Osteocyte (in vitro differentiated cells): Measurements from ENCODE around the gene NES. TPM values are rescaled to one million over a fixed set of nuclear protein-coding genes. Genes with fewer than 3 reads are reported as not detected.

Source experiments
- DNase-seq: peaks from one replicate; pipeline ENCODE4 v3.0.0; 2021; ENCODE audit warnings: mixed read lengths; ENCODE audit not compliant: unreplicated experiment; ENCODE audit errors: extremely low spot score
- H3K27ac Mint-ChIP-seq: one replicate; pipeline ENCODE4 v1.8.0; 2021; ENCODE audit warnings: mild to moderate bottlenecking, mixed read lengths; ENCODE audit not compliant: unreplicated experiment
- H3K27me3 Mint-ChIP-seq: one replicate; pipeline ENCODE4 v1.8.0; 2021; ENCODE audit warnings: mixed read lengths; ENCODE audit not compliant: unreplicated experiment
- H3K36me3 Mint-ChIP-seq: one replicate; pipeline ENCODE4 v1.8.0; 2021; ENCODE audit warnings: mixed read lengths; ENCODE audit not compliant: unreplicated experiment
- H3K4me1 Mint-ChIP-seq: one replicate; pipeline ENCODE4 v1.8.0; 2021; ENCODE audit warnings: mixed read lengths; ENCODE audit not compliant: unreplicated experiment
- H3K4me3 Mint-ChIP-seq: one replicate; pipeline ENCODE4 v1.8.0; 2021; ENCODE audit warnings: mild to moderate bottlenecking, moderate library complexity, mixed read lengths; ENCODE audit not compliant: unreplicated experiment
- H3K9me3 Mint-ChIP-seq: one replicate; pipeline ENCODE4 v1.8.0; 2021; ENCODE audit warnings: mixed read lengths; ENCODE audit not compliant: unreplicated experiment
- total RNA-seq: library from RNA; stranded (reverse); gene quantifications from 2 replicates; pipeline ENCODE4 v1.2.1, GENCODE V29; 2021
- TF ChIP-seq, protein P1 (sequence below): fragments of 200-600 bp; sonication (generic); IDR thresholded peaks from 2 replicates; pipeline ENCODE4 v1.5.0; 2021; ENCODE audit warnings: antibody characterized with exemption, mild to moderate bottlenecking, moderate library complexity

The NES gene
- total RNA-seq, 1 donor from 2014 or later: 26.5 TPM

GRCh38 chr1:156692441-156692924, 15.3 kb upstream of the NES start:
- peaks cover 62% of the 10 kb centered on the region for H3K4me1 Mint-ChIP-seq
- no peak overlapping the region for H3K27ac Mint-ChIP-seq
- H3K9me3 Mint-ChIP-seq: no peaks in the 10 kb centered on the region
- peaks cover 4% of the 10 kb centered on the region for H3K27me3 Mint-ChIP-seq
- H3K36me3 Mint-ChIP-seq: no peaks in the 10 kb centered on the region
- TF ChIP-seq, protein P1, sequence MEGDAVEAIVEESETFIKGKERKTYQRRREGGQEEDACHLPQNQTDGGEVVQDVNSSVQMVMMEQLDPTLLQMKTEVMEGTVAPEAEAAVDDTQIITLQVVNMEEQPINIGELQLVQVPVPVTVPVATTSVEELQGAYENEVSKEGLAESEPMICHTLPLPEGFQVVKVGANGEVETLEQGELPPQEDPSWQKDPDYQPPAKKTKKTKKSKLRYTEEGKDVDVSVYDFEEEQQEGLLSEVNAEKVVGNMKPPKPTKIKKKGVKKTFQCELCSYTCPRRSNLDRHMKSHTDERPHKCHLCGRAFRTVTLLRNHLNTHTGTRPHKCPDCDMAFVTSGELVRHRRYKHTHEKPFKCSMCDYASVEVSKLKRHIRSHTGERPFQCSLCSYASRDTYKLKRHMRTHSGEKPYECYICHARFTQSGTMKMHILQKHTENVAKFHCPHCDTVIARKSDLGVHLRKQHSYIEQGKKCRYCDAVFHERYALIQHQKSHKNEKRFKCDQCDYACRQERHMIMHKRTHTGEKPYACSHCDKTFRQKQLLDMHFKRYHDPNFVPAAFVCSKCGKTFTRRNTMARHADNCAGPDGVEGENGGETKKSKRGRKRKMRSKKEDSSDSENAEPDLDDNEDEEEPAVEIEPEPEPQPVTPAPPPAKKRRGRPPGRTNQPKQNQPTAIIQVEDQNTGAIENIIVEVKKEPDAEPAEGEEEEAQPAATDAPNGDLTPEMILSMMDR: no peak
- DNase-seq: no peak
- no peak overlapping the region for H3K4me3 Mint-ChIP-seq

GRCh38 chr1:156691665-156692440, 14.6 kb upstream of the NES start:
- Mint-ChIP-seq H3K27me3 (peaks cover 4% of the 10 kb centered on the region), H3K4me3 (peak overlapping the region; percentile 34), H3K27ac (peak overlapping the region; percentile 59), H3K9me3 (no peaks in the 10 kb centered on the region), H3K4me1 (peaks cover 62% of the 10 kb centered on the region), H3K36me3 (no peaks in the 10 kb centered on the region)
- DNase-seq: no peak
- TF ChIP-seq, protein P1: peak; percentile 20

GRCh38 chr1:156691191-156691590, 14.0 kb upstream of the NES start:
- Mint-ChIP-seq H3K4me3 (no peak overlapping the region), H3K9me3 (no peaks in the 10 kb centered on the region), H3K36me3 (no peaks in the 10 kb centered on the region), H3K27ac (peak overlapping the region; percentile 59), H3K27me3 (peaks cover 3% of the 10 kb centered on the region), H3K4me1 (peaks cover 62% of the 10 kb centered on the region)
- TF ChIP-seq, protein P1: no peak
- DNase-seq: no peak

GRCh38 chr1:156690675-156691036, 13.4 kb upstream of the NES start:
- no peak overlapping the region for H3K4me3 Mint-ChIP-seq
- peaks cover 3% of the 10 kb centered on the region for H3K27me3 Mint-ChIP-seq
- DNase-seq: no peak
- no peaks in the 10 kb centered on the region for H3K36me3 Mint-ChIP-seq
- H3K27ac Mint-ChIP-seq: peak overlapping the region; percentile 86
- H3K4me1 Mint-ChIP-seq: peaks cover 62% of the 10 kb centered on the region
- H3K9me3 Mint-ChIP-seq: no peaks in the 10 kb centered on the region
- TF ChIP-seq, protein P1: no peak

DNA sequence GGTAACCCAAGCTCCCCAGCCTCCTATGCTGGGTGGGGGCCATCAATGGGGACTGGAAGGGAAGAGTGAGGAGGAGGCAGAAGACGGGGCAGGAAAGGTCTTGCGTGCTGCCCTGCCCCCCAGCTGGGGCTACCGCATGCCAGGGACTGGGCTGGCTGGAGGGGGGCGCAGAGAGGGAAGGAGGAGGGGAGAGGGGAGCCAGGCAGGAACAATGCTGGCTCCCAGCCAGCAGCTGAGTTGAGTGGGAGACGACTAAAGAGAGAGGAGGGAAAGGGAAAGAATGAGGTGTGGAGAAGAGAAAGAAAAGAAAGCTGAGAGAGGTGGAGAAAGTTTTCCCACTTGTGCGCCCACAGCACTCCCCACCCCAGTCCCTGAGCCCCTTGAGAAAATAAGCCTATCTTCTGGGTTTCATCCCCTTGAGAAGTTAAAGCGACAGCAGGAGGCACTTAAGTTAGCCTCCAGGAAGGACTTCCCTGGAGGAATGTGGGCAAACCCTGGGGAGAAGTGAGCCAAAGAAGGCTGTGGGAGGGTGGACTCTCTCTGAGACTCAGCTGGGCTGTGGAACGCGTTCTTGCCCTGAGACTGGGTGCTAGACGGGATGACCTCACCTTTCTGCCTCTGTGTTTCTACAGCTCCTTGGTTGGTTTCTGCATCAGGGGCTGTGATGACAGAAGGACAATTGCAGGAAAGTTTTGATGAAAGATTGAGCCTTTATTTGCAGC, 12.9 kb upstream of the NES start:
- Mint-ChIP-seq H3K4me1 (peaks cover 62% of the 10 kb centered on the region), H3K36me3 (no peaks in the 10 kb centered on the region), H3K4me3 (peak overlapping the region; percentile 64), H3K27ac (peak overlapping the region; percentile 86), H3K9me3 (no peaks in the 10 kb centered on the region), H3K27me3 (peaks cover 3% of the 10 kb centered on the region)
- TF ChIP-seq, protein P1: no peak
- no peak for DNase-seq
